ENCODE data around the gene HOXA13.

The HOXA13 gene

GRCh38 chr7:27154901-27155815 lies 44.7 kb downstream of the HOXA13 start:
- Histone ChIP-seq H3K27me3 (ENCODE audit: low read depth, low read length) (no peaks in the 10 kb centered on the region), H3K4me1 (ENCODE audit: low read length) (0 out of 2 replicates have a peak, but pooled peaks cover 7% of the 10 kb centered on the region), H2AFZ (ENCODE audit: low read depth, low read length) (no peak overlapping the region), H4K20me1 (ENCODE audit: insufficient read depth, low read length) (no peaks in the 10 kb centered on the region), H3K36me3 (replicated peaks; ENCODE audit: low read depth, low read length) (no peaks in the 10 kb centered on the region), H3K9ac (ENCODE audit: low read length) (no peak overlapping the region), H3K4me3 (ENCODE audit: low read length) (no peak overlapping the region), H3K27ac (ENCODE audit: low read length) (no peak overlapping the region), H3K9me3 (ENCODE audit: insufficient read depth, low read length) (no peaks in the 10 kb centered on the region), H3K4me2 (ENCODE audit: low read length) (no peak overlapping the region), H3K79me2 (ENCODE audit: low read length) (peaks cover under 1% of the 10 kb centered on the region; the same call in 1 of the 2 replicates)
- TF ChIP-seq EZH2phosphoT487 (IDR thresholded peaks at IDR 0.05; ENCODE audit: low read depth): no peak
- TF ChIP-seq CTCF (IDR thresholded peaks at IDR 0.05; ENCODE audit: low read depth, low read length): no peak

- Histone ChIP-seq H3K9ac (ENCODE audit: low read length) (no peak overlapping the region), H3K4me1 (ENCODE audit: low read length) (peaks cover 7% of the 10 kb centered on the region; the same call in 1 of the 2 replicates), H3K79me2 (ENCODE audit: low read length) (peaks cover 9% of the 10 kb centered on the region), H3K4me2 (ENCODE audit: low read length) (no peak overlapping the region), H3K27me3 (ENCODE audit: low read depth, low read length) (no peaks in the 10 kb centered on the region), H2AFZ (ENCODE audit: low read depth, low read length) (no peak overlapping the region), H4K20me1 (ENCODE audit: insufficient read depth, low read length) (no peaks in the 10 kb centered on the region), H3K27ac (ENCODE audit: low read length) (no peak overlapping the region), H3K36me3 (replicated peaks; ENCODE audit: low read depth, low read length) (no peaks in the 10 kb centered on the region), H3K4me3 (ENCODE audit: low read length) (no peak overlapping the region), H3K9me3 (ENCODE audit: insufficient read depth, low read length) (no peaks in the 10 kb centered on the region)
- no peak for TF ChIP-seq EZH2phosphoT487 (IDR thresholded peaks at IDR 0.05; ENCODE audit: low read depth)
- no peak for TF ChIP-seq CTCF (IDR thresholded peaks at IDR 0.05; ENCODE audit: low read depth, low read length)
These were observed 45.5 kb downstream of the HOXA13 start for GRCh38 chr7:27154369-27154768.

DNA sequence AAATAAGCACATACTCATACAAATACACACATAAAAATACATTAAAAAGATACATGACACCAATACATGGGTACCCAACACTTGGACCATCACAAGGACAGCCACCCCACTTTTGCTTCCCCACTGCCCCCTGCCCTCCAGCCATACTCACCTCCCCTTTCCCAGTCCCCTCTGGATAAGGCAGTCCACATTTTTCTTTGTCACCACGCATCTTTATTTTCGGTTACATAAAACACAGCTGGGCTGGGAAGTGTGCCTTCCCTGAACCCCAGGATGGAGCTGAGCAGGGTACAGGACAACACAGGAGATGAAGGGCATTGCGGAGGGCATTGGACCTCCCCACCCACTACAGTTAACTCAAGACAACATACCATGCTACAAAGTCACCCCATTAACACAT lies 46.4 kb downstream of the HOXA13 start:
- Histone ChIP-seq H3K79me2 (ENCODE audit: low read length) (peaks cover 12% of the 10 kb centered on the region), H4K20me1 (ENCODE audit: insufficient read depth, low read length) (no peaks in the 10 kb centered on the region), H3K9ac (ENCODE audit: low read length) (no peak overlapping the region), H2AFZ (ENCODE audit: low read depth, low read length) (no peak overlapping the region), H3K4me3 (ENCODE audit: low read length) (no peak overlapping the region), H3K9me3 (ENCODE audit: insufficient read depth, low read length) (no peaks in the 10 kb centered on the region), H3K27me3 (ENCODE audit: low read depth, low read length) (no peaks in the 10 kb centered on the region), H3K4me1 (ENCODE audit: low read length) (peaks cover 10% of the 10 kb centered on the region; the same call in 1 of the 2 replicates), H3K27ac (ENCODE audit: low read length) (no peak overlapping the region), H3K36me3 (replicated peaks; ENCODE audit: low read depth, low read length) (no peaks in the 10 kb centered on the region), H3K4me2 (ENCODE audit: low read length) (no peak overlapping the region)
- no peak for TF ChIP-seq CTCF (IDR thresholded peaks at IDR 0.05; ENCODE audit: low read depth, low read length)
- no peak for TF ChIP-seq EZH2phosphoT487 (IDR thresholded peaks at IDR 0.05; ENCODE audit: low read depth)

DNA sequence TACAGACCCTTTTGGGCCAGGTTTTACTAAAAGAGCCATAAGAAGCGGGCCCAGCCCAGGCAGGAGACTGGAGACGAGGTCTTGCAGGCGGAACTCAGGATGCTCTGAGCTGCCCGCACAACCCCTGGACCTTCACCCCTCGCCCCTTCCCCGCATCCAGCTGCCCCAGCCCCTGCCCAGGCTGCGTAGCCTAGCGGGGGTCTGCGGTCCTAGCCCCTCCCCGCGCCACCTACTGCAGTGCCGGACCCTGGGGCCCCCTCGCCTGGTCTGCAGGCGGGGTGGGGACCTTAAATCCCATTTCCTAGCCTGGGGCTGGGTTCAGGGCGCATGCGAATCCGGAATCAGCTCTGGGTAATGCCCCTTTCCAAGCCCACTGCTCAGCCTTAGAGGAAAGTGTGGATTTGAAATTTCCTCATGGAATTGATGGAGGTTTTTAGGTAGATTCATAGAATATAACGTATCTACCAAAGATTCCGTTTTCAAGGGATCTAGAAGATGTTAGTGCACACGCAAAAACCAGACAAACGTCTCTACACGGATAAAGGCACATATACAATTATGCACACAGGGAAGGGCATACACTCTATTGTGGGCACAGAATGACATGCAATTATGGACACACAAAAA lies 47.0 kb downstream of the HOXA13 start:
- no peaks in the 10 kb centered on the region for H3K9me3 ChIP-seq (ENCODE audit: insufficient read depth, low read length)
- no peaks in the 10 kb centered on the region for H4K20me1 ChIP-seq (ENCODE audit: insufficient read depth, low read length)
- H3K9ac ChIP-seq (ENCODE audit: low read length): no peak overlapping the region
- H2AFZ ChIP-seq (ENCODE audit: low read depth, low read length): no peak overlapping the region
- H3K4me2 ChIP-seq (ENCODE audit: low read length): no peak overlapping the region
- no peaks in the 10 kb centered on the region for H3K27me3 ChIP-seq (ENCODE audit: low read depth, low read length)
- peaks cover 12% of the 10 kb centered on the region for H3K79me2 ChIP-seq (ENCODE audit: low read length)
- no peaks in the 10 kb centered on the region for H3K36me3 ChIP-seq (replicated peaks; ENCODE audit: low read depth, low read length)
- H3K27ac ChIP-seq (ENCODE audit: low read length): no peak overlapping the region
- TF ChIP-seq CTCF (IDR thresholded peaks at IDR 0.05; ENCODE audit: low read depth, low read length): no peak
- H3K4me3 ChIP-seq (ENCODE audit: low read length): no peak overlapping the region
- H3K4me1 ChIP-seq (ENCODE audit: low read length): peaks cover 10% of the 10 kb centered on the region; the same call in 1 of the 2 replicates
